PC-3 (cell line): Measurements from ENCODE around the gene SLC6A3. TPM values are rescaled to one million over a fixed set of nuclear protein-coding genes. Genes with fewer than 3 reads are reported as not detected.

Experiments used
- ATAC-seq: fragments of 200-7000 bp; cut with Tn5 transposase; 2 replicates; pipeline ENCODE4 v1.9.1; 2020; ENCODE audit warnings: mild to moderate bottlenecking, moderate library complexity
- BruUV-seq: library from RNA; stranded (reverse); fragments of 400-500 nt; replicated peaks from 2 replicates; lab custom pipeline; 2021; lab: Mats Ljungman, UMichigan
- CTCF ChIA-PET: fragments of 300-600 bp; sonication (Branson Sonifier 250); formaldehyde crosslinking; loops from one replicate; lab custom pipeline; 2022; ENCODE audit warnings: antibody characterized with exemption; lab: Charles Lee
- POLR2A ChIA-PET: fragments of 300-600 bp; sonication (Branson Sonifier 250); formaldehyde crosslinking; loops from one replicate; lab custom pipeline; 2022; ENCODE audit warnings: antibody characterized with exemption; ENCODE audit not compliant: unreplicated experiment; lab: Charles Lee
- DNase-seq: peaks from one replicate; pipeline ENCODE4 v3.0.0-alpha.2; 2015
- H2AFZ ChIP-seq: fragments of 300-600 bp; sonication (generic); 2 replicates; pipeline ENCODE4 v1.6.0; 2016; ENCODE audit warnings: antibody characterized with exemption, low read length
- H3F3A ChIP-seq: fragments of 300-600 bp; sonication (generic); one replicate; pipeline ENCODE4 v1.6.0; 2017; ENCODE audit warnings: antibody characterized with exemption, low read length, control low read depth, mild to moderate bottlenecking; ENCODE audit not compliant: unreplicated experiment
- H3K27ac ChIP-seq: fragments of 300-600 bp; sonication (generic); 2 replicates; pipeline ENCODE4 v1.5.1; 2016; ENCODE audit warnings: mild to moderate bottlenecking, low read length
- H3K27me3 ChIP-seq: fragments of 300-600 bp; sonication (generic); 2 replicates; pipeline ENCODE4 v1.6.1; 2016; ENCODE audit warnings: low read length, mixed read lengths
- H3K36me3 ChIP-seq: fragments of 300-600 bp; sonication (generic); 2 replicates; pipeline ENCODE4 v1.6.1; 2016; ENCODE audit warnings: low read depth, mixed run types, low read length, mixed read lengths
- H3K4me1 ChIP-seq: fragments of 300-600 bp; sonication (generic); 2 replicates; pipeline ENCODE4 v1.5.1; 2016; ENCODE audit warnings: low read length; ENCODE audit not compliant: insufficient read depth
- H3K4me2 ChIP-seq: fragments of 300-600 bp; sonication (generic); 2 replicates; pipeline ENCODE4 v1.6.0; 2016; ENCODE audit warnings: low read length
- H3K4me3 ChIP-seq: fragments of 300-600 bp; sonication (generic); 2 replicates; pipeline ENCODE4 v1.5.1; 2016; ENCODE audit warnings: mild to moderate bottlenecking, low read length, mixed read lengths
- H3K79me2 ChIP-seq: fragments of 300-600 bp; sonication (generic); 2 replicates; pipeline ENCODE4 v1.6.1; 2017; ENCODE audit warnings: low read length, mixed read lengths
- H3K9ac ChIP-seq: fragments of 300-600 bp; sonication (generic); 2 replicates; pipeline ENCODE4 v1.6.0; 2016; ENCODE audit warnings: mild to moderate bottlenecking, low read length
- H3K9me2 ChIP-seq: fragments of 300-600 bp; sonication (generic); replicated peaks from 2 replicates; pipeline ENCODE4 v1.6.1; 2016; ENCODE audit warnings: mixed run types, low read length, mixed read lengths
- H3K9me3 ChIP-seq: fragments of 300-600 bp; sonication (generic); 2 replicates; pipeline ENCODE4 v1.6.1; 2016; ENCODE audit warnings: low read length, mixed read lengths
- H4K20me1 ChIP-seq: fragments of 300-600 bp; sonication (generic); 2 replicates; pipeline ENCODE4 v1.6.1; 2016; ENCODE audit warnings: low read length, mixed read lengths
- EZH2 ChIP-seq: fragments of 300-600 bp; sonication (generic); IDR thresholded peaks from one replicate; pipeline ENCODE4 v1.6.1; 2017; ENCODE audit warnings: antibody characterized with exemption, mild to moderate bottlenecking, low read length; ENCODE audit not compliant: unreplicated experiment
- EZH2phosphoT487 ChIP-seq: fragments of 300-600 bp; sonication (generic); IDR thresholded peaks from 2 replicates; pipeline ENCODE4 v1.6.1; 2018; ENCODE audit warnings: mild to moderate bottlenecking, antibody characterized with exemption, low read length, borderline replicate concordance
- intact Hi-C: fragments of 100-400 bp; cut with micrococcal nuclease; formaldehyde crosslinking; loops from 2 replicates; pipeline ENCODE4 v1.9.0; 2023
- total RNA-seq: library from RNA; depleted of rRNA; stranded (reverse); fragments of >200 nt; gene quantifications from 2 replicates; pipeline ENCODE4 v1.2.3, GENCODE V29; 2014
- TF ChIP-seq, protein P1 (sequence below): fragments of 300-600 bp; sonication (generic); conservative IDR thresholded peaks from 2 replicates; pipeline ENCODE4 v1.5.1; 2017; ENCODE audit warnings: antibody characterized with exemption, low read depth, mild to moderate bottlenecking, low read length

The SLC6A3 gene
- total RNA-seq, 1 experiment from 2014 or later = not detected

- no peak overlapping the region for H2AFZ ChIP-seq
- H3K36me3 ChIP-seq = no peaks in the 10 kb centered on the region
- intact Hi-C loops = no loop called here
- TF ChIP-seq EZH2 = no peak
- no peak for TF ChIP-seq EZH2phosphoT487
- TF ChIP-seq, protein P1, sequence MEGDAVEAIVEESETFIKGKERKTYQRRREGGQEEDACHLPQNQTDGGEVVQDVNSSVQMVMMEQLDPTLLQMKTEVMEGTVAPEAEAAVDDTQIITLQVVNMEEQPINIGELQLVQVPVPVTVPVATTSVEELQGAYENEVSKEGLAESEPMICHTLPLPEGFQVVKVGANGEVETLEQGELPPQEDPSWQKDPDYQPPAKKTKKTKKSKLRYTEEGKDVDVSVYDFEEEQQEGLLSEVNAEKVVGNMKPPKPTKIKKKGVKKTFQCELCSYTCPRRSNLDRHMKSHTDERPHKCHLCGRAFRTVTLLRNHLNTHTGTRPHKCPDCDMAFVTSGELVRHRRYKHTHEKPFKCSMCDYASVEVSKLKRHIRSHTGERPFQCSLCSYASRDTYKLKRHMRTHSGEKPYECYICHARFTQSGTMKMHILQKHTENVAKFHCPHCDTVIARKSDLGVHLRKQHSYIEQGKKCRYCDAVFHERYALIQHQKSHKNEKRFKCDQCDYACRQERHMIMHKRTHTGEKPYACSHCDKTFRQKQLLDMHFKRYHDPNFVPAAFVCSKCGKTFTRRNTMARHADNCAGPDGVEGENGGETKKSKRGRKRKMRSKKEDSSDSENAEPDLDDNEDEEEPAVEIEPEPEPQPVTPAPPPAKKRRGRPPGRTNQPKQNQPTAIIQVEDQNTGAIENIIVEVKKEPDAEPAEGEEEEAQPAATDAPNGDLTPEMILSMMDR = no peak
- H3F3A ChIP-seq = no peaks in the 10 kb centered on the region
- H3K9me3 ChIP-seq = no peaks in the 10 kb centered on the region
- H3K4me2 ChIP-seq = no peak overlapping the region
- H3K27me3 ChIP-seq = peaks cover 43% of the 10 kb centered on the region
- H4K20me1 ChIP-seq = no peaks in the 10 kb centered on the region
- ATAC-seq (no peak), DNase-seq (no peak)
- no peak overlapping the region for H3K4me3 ChIP-seq
- POLR2A ChIA-PET = no interaction called here
- no peaks in the 10 kb centered on the region for H3K79me2 ChIP-seq
- H3K4me1 ChIP-seq = no peaks in the 10 kb centered on the region
- no peaks in the 10 kb centered on the region for H3K9me2 ChIP-seq
- no TSS peak for BruUV-seq
- H3K27ac ChIP-seq = no peak overlapping the region
- CTCF ChIA-PET = no interaction called here
- no peak overlapping the region for H3K9ac ChIP-seq
Measured at GRCh38 chr5:1354576-1354975, 90.7 kb downstream of the SLC6A3 start.

GRCh38 chr5:1352231-1353219 is 92.7 kb downstream of the SLC6A3 start:
- Histone ChIP-seq H3K27me3 (peaks cover 30% of the 10 kb centered on the region), H3K79me2 (no peaks in the 10 kb centered on the region), H3K9me3 (no peaks in the 10 kb centered on the region), H2AFZ (no peak overlapping the region), H3K9ac (no peak overlapping the region), H3K4me1 (no peaks in the 10 kb centered on the region), H3K36me3 (no peaks in the 10 kb centered on the region), H3K9me2 (no peaks in the 10 kb centered on the region), H3K27ac (no peak overlapping the region), H3K4me3 (no peak overlapping the region), H3K4me2 (no peak overlapping the region), H4K20me1 (no peaks in the 10 kb centered on the region), H3F3A (no peaks in the 10 kb centered on the region)
- intact Hi-C loops = no loop called here
- POLR2A ChIA-PET = no interaction called here
- no peak for TF ChIP-seq EZH2
- no peak for TF ChIP-seq EZH2phosphoT487
- TF ChIP-seq, protein P1 = no peak
- no TSS peak for BruUV-seq
- no peak for DNase-seq
- no peak for ATAC-seq
- CTCF ChIA-PET = no interaction called here

DNA sequence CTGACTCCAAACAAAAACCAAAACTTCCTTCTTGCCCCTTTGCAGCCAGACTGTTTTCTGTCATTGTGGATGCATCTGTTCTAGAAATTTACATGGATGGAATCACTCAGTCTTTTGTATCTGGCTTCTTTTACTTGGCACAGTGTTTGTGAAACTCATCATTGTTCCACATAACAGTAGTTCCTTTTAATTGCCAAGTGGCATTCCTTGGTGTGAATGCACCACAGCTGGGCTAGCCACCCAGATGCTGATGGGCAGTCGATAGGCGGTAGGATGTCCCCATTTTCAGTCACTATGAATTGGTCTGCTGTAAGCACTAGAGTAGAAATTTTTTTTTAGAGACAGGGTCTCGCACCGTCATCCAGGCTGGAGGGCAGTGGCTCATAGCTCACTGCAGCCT is 94.1 kb downstream of the SLC6A3 start:
- ATAC-seq (no peak), DNase-seq (no peak)
- H3K9me2 ChIP-seq = no peaks in the 10 kb centered on the region
- no peak overlapping the region for H3K9ac ChIP-seq
- H3K4me1 ChIP-seq = no peaks in the 10 kb centered on the region
- no peaks in the 10 kb centered on the region for H3K36me3 ChIP-seq
- no peak overlapping the region for H3K4me2 ChIP-seq
- CTCF ChIA-PET = no interaction called here
- H3K27ac ChIP-seq = no peak overlapping the region
- POLR2A ChIA-PET = no interaction called here
- no peaks in the 10 kb centered on the region for H3F3A ChIP-seq
- TF ChIP-seq EZH2 (no peak), EZH2phosphoT487 (no peak)
- TF ChIP-seq, protein P1 = no peak
- no peak overlapping the region for H3K4me3 ChIP-seq
- no peaks in the 10 kb centered on the region for H4K20me1 ChIP-seq
- no peaks in the 10 kb centered on the region for H3K9me3 ChIP-seq
- H2AFZ ChIP-seq = no peak overlapping the region
- intact Hi-C loops = no loop called here
- H3K27me3 ChIP-seq = peaks cover 18% of the 10 kb centered on the region
- BruUV-seq = no TSS peak
- 0 out of 2 replicates have a peak, but pooled peaks cover 2% of the 10 kb centered on the region for H3K79me2 ChIP-seq
